Duodenal mucosa (tissue), 2 donors: ENCODE results near the gene LIN9.
"Not testable (repeated sequence)": the region's sequence is repeated elsewhere in the genome, so short reads cannot be mapped to it uniquely, and the experiment has no call there.

Source experiments
- H3K27ac ChIP-seq: one replicate; pipeline ENCODE4 v1.7.0; 2013; ENCODE audit warnings: low read depth, low read length
- H3K27me3 ChIP-seq, 2 donors: one replicate each; pipeline ENCODE4 v1.7.0; 2013; ENCODE audit warnings: low read length in 2 of 2, control low read depth in 1 of 2; ENCODE audit not compliant: insufficient read depth in 2 of 2, control insufficient read depth in 1 of 2
- H3K36me3 ChIP-seq, 2 donors: one replicate each; pipeline ENCODE4 v1.7.0; 2013; ENCODE audit warnings: low read length in 2 of 2, control low read depth in 1 of 2; ENCODE audit not compliant: insufficient read depth in 2 of 2, control insufficient read depth in 1 of 2
- H3K4me1 ChIP-seq, 2 donors: one replicate each; pipeline ENCODE4 v1.7.0; 2013; ENCODE audit warnings: low read length in 2 of 2, control low read depth in 1 of 2; ENCODE audit not compliant: insufficient read depth in 2 of 2, control insufficient read depth in 1 of 2
- H3K4me3 ChIP-seq, 2 donors: one replicate each; pipeline ENCODE4 v1.7.0; 2013; ENCODE audit warnings: low read length in 2 of 2, low read depth in 1 of 2
- H3K9ac ChIP-seq, 2 donors: one replicate each; pipeline ENCODE4 v1.7.0; 2013; ENCODE audit warnings: low read length in 2 of 2, low read depth in 1 of 2
- H3K9me3 ChIP-seq, 2 donors: one replicate each; pipeline ENCODE4 v1.7.0; 2013; ENCODE audit warnings: low read length in 2 of 2, control low read depth in 1 of 2; ENCODE audit not compliant: control insufficient read depth in 1 of 2

The LIN9 gene

GRCh38 chr1:226277897-226278296 is 31.1 kb downstream of the LIN9 start:
- no peak overlapping the region for H3K27ac ChIP-seq
- H3K9me3 ChIP-seq = no peaks in the 10 kb centered on the region
- no peak overlapping the region for H3K4me3 ChIP-seq
- H3K27me3 ChIP-seq = no peaks in the 10 kb centered on the region
- H3K9ac ChIP-seq = no peak overlapping the region
- no peaks in the 10 kb centered on the region for H3K4me1 ChIP-seq
- H3K36me3 ChIP-seq = no peaks in the 10 kb centered on the region

GRCh38 chr1:226276987-226277386 is 32.0 kb downstream of the LIN9 start:
- H3K27ac ChIP-seq = no peak overlapping the region
- no peaks in the 10 kb centered on the region for H3K27me3 ChIP-seq
- H3K9me3 ChIP-seq = no peaks in the 10 kb centered on the region
- no peaks in the 10 kb centered on the region for H3K36me3 ChIP-seq
- H3K4me1 ChIP-seq = no peaks in the 10 kb centered on the region
- H3K9ac ChIP-seq = no peak overlapping the region
- no peak overlapping the region for H3K4me3 ChIP-seq

GRCh38 chr1:226276077-226276682 is 32.8 kb downstream of the LIN9 start:
- Histone ChIP-seq H3K27ac (no peak overlapping the region), H3K4me1 (no peaks in the 10 kb centered on the region), H3K27me3 (no peaks in the 10 kb centered on the region), H3K4me3 (no peak overlapping the region), H3K9me3 (no peaks in the 10 kb centered on the region), H3K36me3 (no peaks in the 10 kb centered on the region), H3K9ac (no peak overlapping the region)

GRCh38 chr1:226274138-226274537 is 34.8 kb downstream of the LIN9 start:
- Histone ChIP-seq H3K4me1 (no peaks in the 10 kb centered on the region), H3K27me3 (no peaks in the 10 kb centered on the region), H3K9me3 (no peaks in the 10 kb centered on the region), H3K4me3 (no peak overlapping the region), H3K36me3 (no peaks in the 10 kb centered on the region), H3K27ac (no peak overlapping the region), H3K9ac (no peak overlapping the region)

- H3K27me3 ChIP-seq, H3K4me3 ChIP-seq, H3K9ac ChIP-seq, H3K9me3 ChIP-seq, H3K27ac ChIP-seq, H3K36me3 ChIP-seq, H3K4me1 ChIP-seq: not testable (repeated sequence)
These were observed 36.6 kb downstream of the LIN9 start for GRCh38 chr1:226272233-226272902.

GRCh38 chr1:226268421-226269124 is 40.4 kb downstream of the LIN9 start:
- peaks cover 0 to 7% of the 10 kb centered on the region in 2 donors for H3K4me1 ChIP-seq
- H3K27me3 ChIP-seq = no peaks in the 10 kb centered on the region
- H3K9ac ChIP-seq = no peak overlapping the region
- no peaks in the 10 kb centered on the region for H3K9me3 ChIP-seq
- no peak overlapping the region for H3K27ac ChIP-seq
- H3K36me3 ChIP-seq = peaks cover 0 to 4% of the 10 kb centered on the region in 2 donors
- no peak overlapping the region for H3K4me3 ChIP-seq

GRCh38 chr1:226261818-226262217 is 47.1 kb downstream of the LIN9 start:
- H3K36me3 ChIP-seq = peaks cover 0 to 13% of the 10 kb centered on the region in 2 donors
- H3K4me3 ChIP-seq = no peak overlapping the region
- no peaks in the 10 kb centered on the region for H3K27me3 ChIP-seq
- H3K27ac ChIP-seq = no peak overlapping the region
- no peaks in the 10 kb centered on the region for H3K9me3 ChIP-seq
- H3K9ac ChIP-seq = no peak overlapping the region
- no peaks in the 10 kb centered on the region for H3K4me1 ChIP-seq

GRCh38 chr1:226255380-226255779 is 53.6 kb downstream of the LIN9 start:
- Histone ChIP-seq H3K36me3 (peaks cover 0 to 2% of the 10 kb centered on the region in 2 donors), H3K9me3 (no peaks in the 10 kb centered on the region), H3K27me3 (no peaks in the 10 kb centered on the region), H3K4me3 (no peak overlapping the region), H3K4me1 (no peaks in the 10 kb centered on the region), H3K9ac (no peak overlapping the region), H3K27ac (no peak overlapping the region)

- Histone ChIP-seq H3K4me3 (no peak overlapping the region), H3K9ac (no peak overlapping the region), H3K27me3 (no peaks in the 10 kb centered on the region), H3K36me3 (peaks cover 0 to 5% of the 10 kb centered on the region in 2 donors), H3K27ac (no peak overlapping the region), H3K4me1 (no peaks in the 10 kb centered on the region), H3K9me3 (no peaks in the 10 kb centered on the region)
These were observed 55.0 kb downstream of the LIN9 start for GRCh38 chr1:226253933-226254332.

GRCh38 chr1:226252841-226253240 is 56.1 kb downstream of the LIN9 start:
- not testable (repeated sequence) for H3K9ac ChIP-seq, H3K4me3 ChIP-seq, H3K36me3 ChIP-seq

More at GRCh38 chr1:226252841-226253240, 56.1 kb downstream of the LIN9 start:
- not testable (repeated sequence) for H3K9me3 ChIP-seq, H3K27ac ChIP-seq, H3K4me1 ChIP-seq, H3K27me3 ChIP-seq
